SK-N-MC (cell line): ENCODE measurements around the gene P3H3.
A peak's percentile ranks its signal among the peaks of the same experiment; 100 is the strongest.
"Not testable (repeated sequence)": the region's sequence is repeated elsewhere in the genome, so short reads cannot be mapped to it uniquely, and the experiment has no call there.

ENCODE experiments used
- DNase-seq: peaks from one replicate; pipeline ENCODE4 v3.0.0-alpha.2; 2011; ENCODE audit warnings: low read depth, low spot score
- H3K27ac ChIP-seq: fragments of 200-600 bp; sonication (generic); 2 replicates; pipeline ENCODE4 v1.5.1; 2016; ENCODE audit warnings: mixed run types
- H3K36me3 ChIP-seq: fragments of 200-600 bp; sonication (generic); 2 replicates; pipeline ENCODE4 v1.6.1; 2017; ENCODE audit warnings: antibody characterized with exemption, low read length, mixed read lengths; ENCODE audit not compliant: insufficient read depth
- H3K4me3 ChIP-seq: fragments of 200-600 bp; sonication (generic); 2 replicates; pipeline ENCODE4 v1.5.1; 2016
- H3K9ac ChIP-seq: fragments of 200-600 bp; sonication (generic); 2 replicates; pipeline ENCODE4 v1.8.0; 2017; ENCODE audit warnings: mixed run types, mixed read lengths; ENCODE audit not compliant: insufficient read length
- H3K9me3 ChIP-seq: fragments of 200-600 bp; sonication (generic); 2 replicates; pipeline ENCODE4 v1.6.1; 2017; ENCODE audit warnings: low read depth, mild to moderate bottlenecking, antibody characterized with exemption, low read length, moderate library complexity, mixed read lengths
- EZH2 ChIP-seq: fragments of 200-600 bp; sonication (generic); IDR thresholded peaks from one replicate; pipeline ENCODE4 v1.6.1; 2017; ENCODE audit warnings: antibody characterized with exemption
- FOXP2 ChIP-seq: optimal IDR thresholded peaks from 2 replicates; pipeline ENCODE3; 2011; ENCODE audit warnings: mild to moderate bottlenecking, moderate library complexity; ENCODE audit not compliant: insufficient read depth; ENCODE audit errors: extremely low read length, control extremely low read depth
- POLR2AphosphoS5 ChIP-seq: IDR thresholded peaks from 2 replicates; pipeline ENCODE4 v1.6.1; 2012; ENCODE audit warnings: mild to moderate bottlenecking, low read depth, low read length, borderline replicate concordance

P3H3 gene

DNA sequence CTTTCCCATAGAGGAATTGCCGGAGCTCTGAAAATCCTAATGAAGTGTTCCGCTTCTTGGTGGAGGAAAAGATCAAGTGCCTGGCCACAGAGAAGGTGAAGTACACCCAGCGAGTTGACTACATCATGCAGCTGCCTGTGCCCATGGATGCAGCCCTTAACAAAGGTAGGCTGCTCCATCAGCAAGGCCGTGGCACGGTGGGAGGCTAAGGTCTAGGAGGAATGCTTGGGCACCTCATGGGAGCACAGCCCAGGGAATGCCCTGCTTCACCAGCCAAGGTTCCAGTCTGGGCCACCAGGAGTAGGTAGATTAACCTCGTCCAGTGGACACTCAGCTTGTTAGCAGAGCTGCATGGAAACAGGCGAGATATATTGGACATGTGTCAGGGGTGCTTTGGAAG lies 32.7 kb downstream of the P3H3 start:
- peaks cover 82% of the 10 kb centered on the region for H3K36me3 ChIP-seq
- H3K9me3 ChIP-seq = no peaks in the 10 kb centered on the region
- no peak overlapping the region for H3K27ac ChIP-seq
- no peak for TF ChIP-seq POLR2AphosphoS5
- no peak for TF ChIP-seq EZH2
- TF ChIP-seq FOXP2 = no peak
- DNase-seq = no peak
- no peak overlapping the region for H3K9ac ChIP-seq
- H3K4me3 ChIP-seq = no peak overlapping the region

- TF ChIP-seq EZH2 (no peak), POLR2AphosphoS5 (no peak), FOXP2 (no peak)
These were observed 33.2 kb downstream of the P3H3 start for GRCh38 chr12:6861391-6861790.

GRCh38 chr12:6863033-6863432 lies 34.8 kb downstream of the P3H3 start:
- no peak overlapping the region for H3K27ac ChIP-seq
- no peak for DNase-seq
- no peak overlapping the region for H3K4me3 ChIP-seq
- TF ChIP-seq POLR2AphosphoS5 = no peak
- no peak for TF ChIP-seq FOXP2
- no peak for TF ChIP-seq EZH2
- H3K9ac ChIP-seq = no peak overlapping the region
- peaks cover 61% of the 10 kb centered on the region for H3K36me3 ChIP-seq
- no peaks in the 10 kb centered on the region for H3K9me3 ChIP-seq

More at GRCh38 chr12:6861391-6861790, 33.2 kb downstream of the P3H3 start:
- no peak overlapping the region for H3K4me3 ChIP-seq
- DNase-seq = no peak
- H3K9ac ChIP-seq = no peak overlapping the region
- no peak overlapping the region for H3K27ac ChIP-seq
- peaks cover 77% of the 10 kb centered on the region for H3K36me3 ChIP-seq
- no peaks in the 10 kb centered on the region for H3K9me3 ChIP-seq

DNA sequence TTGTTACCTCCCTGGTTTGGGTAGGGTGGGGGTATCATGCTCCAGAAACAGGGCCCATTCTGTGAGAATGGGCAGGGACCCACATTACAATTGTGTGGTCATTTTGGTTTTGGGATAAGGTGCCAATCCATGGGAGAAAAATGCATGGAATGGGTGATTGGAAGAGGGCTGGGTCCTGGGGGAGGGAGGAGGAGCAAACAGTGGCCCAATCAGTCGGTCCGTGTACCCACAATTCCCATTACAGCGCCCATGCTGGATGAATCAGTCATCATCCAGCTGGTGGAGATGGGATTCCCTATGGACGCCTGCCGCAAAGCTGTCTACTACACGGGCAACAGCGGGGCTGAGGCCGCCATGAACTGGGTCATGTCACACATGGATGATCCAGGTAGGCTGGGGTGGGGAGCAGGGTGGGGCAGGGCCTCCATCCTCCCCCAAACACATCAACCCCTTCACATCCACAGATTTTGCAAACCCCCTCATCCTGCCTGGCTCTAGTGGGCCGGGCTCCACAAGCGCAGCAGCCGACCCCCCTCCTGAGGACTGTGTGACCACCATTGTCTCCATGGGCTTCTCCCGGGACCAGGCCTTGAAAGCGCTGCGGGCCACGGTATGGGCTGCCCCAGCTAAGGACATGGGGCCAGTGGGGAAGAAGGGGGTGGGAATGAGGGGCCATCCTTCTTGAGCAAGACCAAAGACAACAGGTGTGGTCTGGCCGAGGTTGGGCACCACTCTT lies 35.5 kb downstream of the P3H3 start:
- peaks cover 54% of the 10 kb centered on the region for H3K36me3 ChIP-seq
- DNase-seq = no peak
- H3K9ac ChIP-seq = no peak overlapping the region
- no peak overlapping the region for H3K27ac ChIP-seq
- H3K9me3 ChIP-seq = no peaks in the 10 kb centered on the region
- no peak overlapping the region for H3K4me3 ChIP-seq
- no peak for TF ChIP-seq EZH2
- no peak for TF ChIP-seq POLR2AphosphoS5
- no peak for TF ChIP-seq FOXP2

- H3K36me3 ChIP-seq = peaks cover 54% of the 10 kb centered on the region
- DNase-seq, H3K9me3 ChIP-seq, H3K9ac ChIP-seq, H3K27ac ChIP-seq, H3K4me3 ChIP-seq: not testable (repeated sequence)
These were observed 37.1 kb downstream of the P3H3 start for GRCh38 chr12:6865307-6865706.

DNA sequence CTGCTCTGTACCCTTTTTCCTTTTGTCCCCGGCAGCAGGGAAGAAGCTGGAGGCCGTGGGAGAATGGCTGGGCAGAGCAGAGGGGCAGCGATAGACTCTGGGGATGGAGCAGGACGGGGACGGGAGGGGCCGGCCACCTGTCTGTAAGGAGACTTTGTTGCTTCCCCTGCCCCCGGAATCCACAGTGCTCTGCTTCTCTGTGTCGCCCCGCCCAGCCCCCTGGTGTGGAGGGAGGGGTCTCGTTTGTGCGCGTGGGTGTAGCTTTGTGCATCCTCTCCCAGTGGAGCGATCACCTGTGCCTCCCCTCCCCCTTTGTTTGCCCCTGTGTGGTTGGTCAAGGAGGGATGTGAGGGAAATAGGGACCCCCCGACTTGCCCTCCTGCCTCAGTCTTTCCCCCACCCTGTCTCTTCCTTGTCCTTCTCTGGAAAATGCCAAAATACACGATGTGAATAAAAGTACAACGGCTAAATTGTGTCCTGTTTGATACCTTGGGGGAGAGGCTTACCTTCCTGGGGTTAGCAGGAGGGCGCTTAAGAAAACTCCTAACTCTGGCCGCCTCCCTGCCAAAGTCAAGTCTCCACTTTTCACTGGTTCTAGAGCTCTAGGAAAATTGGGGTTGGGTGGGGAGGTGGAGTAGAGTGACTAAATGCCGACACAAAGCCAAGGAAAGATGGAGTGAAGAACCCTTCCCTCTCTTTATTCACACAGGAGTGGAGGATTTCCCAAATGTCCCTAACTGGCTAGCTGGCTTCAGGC lies 38.1 kb downstream of the P3H3 start:
- no peak for DNase-seq
- peak overlapping the region; percentile 97 for H3K4me3 ChIP-seq
- H3K27ac ChIP-seq = no peak overlapping the region
- no peak overlapping the region for H3K9ac ChIP-seq
- TF ChIP-seq FOXP2 (no peak), POLR2AphosphoS5 (no peak)
- H3K9me3 ChIP-seq = no peaks in the 10 kb centered on the region
- peaks cover 52% of the 10 kb centered on the region for H3K36me3 ChIP-seq

GRCh38 chr12:6866920-6867412 lies 38.8 kb downstream of the P3H3 start:
- Histone ChIP-seq H3K27ac (no peak overlapping the region; the same call in 1 of the 2 replicates), H3K36me3 (peaks cover 45% of the 10 kb centered on the region), H3K9ac (peak overlapping the region; percentile 63), H3K9me3 (no peaks in the 10 kb centered on the region), H3K4me3 (peak overlapping the region; percentile 97)
- no peak for DNase-seq
- TF ChIP-seq POLR2AphosphoS5 (no peak; the same call in 1 of the 2 replicates), FOXP2 (no peak), EZH2 (no peak)

DNA sequence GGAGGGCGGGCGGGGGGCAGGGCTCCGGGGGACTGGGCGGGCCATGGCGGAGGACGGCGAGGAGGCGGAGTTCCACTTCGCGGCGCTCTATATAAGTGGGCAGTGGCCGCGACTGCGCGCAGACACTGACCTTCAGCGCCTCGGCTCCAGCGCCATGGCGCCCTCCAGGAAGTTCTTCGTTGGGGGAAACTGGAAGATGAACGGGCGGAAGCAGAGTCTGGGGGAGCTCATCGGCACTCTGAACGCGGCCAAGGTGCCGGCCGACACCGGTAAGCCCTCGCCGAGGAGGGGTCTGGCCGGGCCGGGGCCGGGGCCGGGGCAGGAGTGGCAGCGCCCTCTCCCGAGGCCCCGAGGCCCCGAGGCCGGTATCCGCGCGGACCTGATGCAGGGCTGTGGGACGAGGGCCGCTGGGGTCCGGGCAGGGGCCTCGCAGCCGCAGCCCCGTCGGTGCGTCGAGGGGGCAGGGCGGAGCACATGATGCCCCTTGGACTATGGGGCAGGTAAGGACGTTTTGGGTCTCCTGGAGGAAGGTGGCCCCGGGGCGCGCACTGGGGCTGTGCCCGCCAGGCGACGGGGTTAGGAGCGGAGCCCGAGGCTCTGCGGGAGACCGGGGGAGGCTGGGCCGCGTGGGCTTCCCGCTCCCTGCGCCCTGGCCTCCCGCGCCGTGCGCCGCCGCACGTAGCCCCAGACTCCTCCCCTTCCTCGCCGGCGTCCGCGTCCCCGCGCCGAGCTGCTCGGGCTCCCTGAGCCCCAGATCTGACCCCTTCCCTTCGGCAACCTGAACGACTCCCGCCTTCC lies 39.4 kb downstream of the P3H3 start, which contains the start of gene TPI1:
TSS of gene TPI1 (plus strand) at position 119 of the 798 bp plus-strand sequence. CDS start at position 155, 36 bp downstream.
- peaks cover 40% of the 10 kb centered on the region for H3K36me3 ChIP-seq
- TF ChIP-seq FOXP2 = peak; percentile 25
- no peak for TF ChIP-seq EZH2
- peak; percentile 98 for TF ChIP-seq POLR2AphosphoS5
- H3K27ac ChIP-seq = peak within 1 kb of the TSS; percentile 88
- no peaks in the 10 kb centered on the region for H3K9me3 ChIP-seq
- DNase-seq = no peak
- H3K9ac ChIP-seq = peak within 1 kb of the TSS; percentile 97
- peak within 1 kb of the TSS; percentile 97 for H3K4me3 ChIP-seq
